GM23338 (cell line): ENCODE data around the gene CDR2L. TPM values are rescaled to one million over a fixed set of nuclear protein-coding genes. Genes with fewer than 3 reads are reported as not detected.

ENCODE experiments used
- ATAC-seq: fragments of 200-7000 bp; cut with Tn5 transposase; 3 replicates; pipeline ENCODE4 v1.9.1; 2020
- DNase-seq: peaks from one replicate; pipeline ENCODE4 v3.0.0-alpha.2; 2015; ENCODE audit warnings: low spot score
- H2AFZ ChIP-seq: fragments of 200-600 bp; sonication (generic); 2 replicates; pipeline ENCODE4 v1.8.0; 2016; ENCODE audit warnings: antibody characterized with exemption, mild to moderate bottlenecking, moderate library complexity
- H3F3A ChIP-seq: fragments of 200-600 bp; sonication (generic); replicated peaks from 2 replicates; pipeline ENCODE4 v1.8.0; 2017; ENCODE audit warnings: antibody characterized with exemption, mixed run types, low read depth
- H3K27ac ChIP-seq: fragments of 200-600 bp; sonication (generic); 2 replicates; pipeline ENCODE4 v1.6.1; 2016; ENCODE audit warnings: low read depth
- H3K27me3 ChIP-seq: fragments of 200-600 bp; sonication (generic); 2 replicates; pipeline ENCODE4 v1.8.0; 2016; ENCODE audit warnings: mild to moderate bottlenecking, mixed run types, moderate library complexity; ENCODE audit not compliant: insufficient read depth
- H3K36me3 ChIP-seq: fragments of 200-600 bp; sonication (generic); 2 replicates; pipeline ENCODE4 v1.8.0; 2016; ENCODE audit warnings: mild to moderate bottlenecking; ENCODE audit not compliant: insufficient read depth
- H3K4me1 ChIP-seq: fragments of 200-600 bp; sonication (generic); 2 replicates; pipeline ENCODE4 v1.8.0; 2016; ENCODE audit warnings: mild to moderate bottlenecking, moderate library complexity; ENCODE audit not compliant: insufficient read depth
- H3K4me2 ChIP-seq: fragments of 200-600 bp; sonication (generic); 2 replicates; pipeline ENCODE4 v1.7.1; 2017; ENCODE audit warnings: mixed run types
- H3K4me3 ChIP-seq: fragments of 200-600 bp; sonication (generic); 2 replicates; pipeline ENCODE4 v1.6.1; 2016; ENCODE audit warnings: mixed run types
- H3K79me2 ChIP-seq: fragments of 200-600 bp; sonication (generic); replicated peaks from 2 replicates; pipeline ENCODE4 v1.8.0; 2017; ENCODE audit warnings: mild to moderate bottlenecking; ENCODE audit not compliant: insufficient read depth
- H3K9me2 ChIP-seq: fragments of 200-600 bp; sonication (generic); 2 replicates; pipeline ENCODE4 v1.8.0; 2017; ENCODE audit not compliant: insufficient read depth
- H4K20me1 ChIP-seq: fragments of 200-600 bp; sonication (generic); replicated peaks from 2 replicates; pipeline ENCODE4 v1.8.0; 2017; ENCODE audit warnings: mild to moderate bottlenecking; ENCODE audit not compliant: insufficient read depth
- H3K27ac Mint-ChIP-seq: 2 replicates; pipeline ENCODE4 v1.8.0; 2020; ENCODE audit warnings: inconsistent platforms, mild to moderate bottlenecking, moderate library complexity, mixed read lengths
- H3K27me3 Mint-ChIP-seq: 3 replicates; pipeline ENCODE4 v1.8.0; 2022; ENCODE audit warnings: low read depth, mild to moderate bottlenecking, moderate library complexity, mixed read lengths, inconsistent platforms; ENCODE audit not compliant: insufficient read depth, poor library complexity
- H3K36me3 Mint-ChIP-seq: 3 replicates; pipeline ENCODE4 v1.8.0; 2021; ENCODE audit warnings: low read depth, mild to moderate bottlenecking, inconsistent platforms, moderate library complexity, mixed read lengths
- H3K4me1 Mint-ChIP-seq: 3 replicates; pipeline ENCODE4 v1.8.0; 2020; ENCODE audit warnings: mild to moderate bottlenecking, inconsistent platforms, mixed read lengths
- H3K4me3 Mint-ChIP-seq: 3 replicates; pipeline ENCODE4 v1.8.0; 2021; ENCODE audit warnings: moderate library complexity, mild to moderate bottlenecking, inconsistent platforms, mixed read lengths
- H3K9me3 Mint-ChIP-seq: 3 replicates; pipeline ENCODE4 v1.8.0; 2020; ENCODE audit warnings: moderate library complexity, mild to moderate bottlenecking, inconsistent platforms, mixed read lengths
- CREB1 ChIP-seq: fragments of 250-450 bp; sonication (Bioruptor Pico); IDR thresholded peaks from 2 replicates; pipeline ENCODE4 v1.5.0; 2020; ENCODE audit warnings: low read depth, mild to moderate bottlenecking, moderate library complexity
- EZH2 ChIP-seq: fragments of 200-600 bp; sonication (generic); IDR thresholded peaks from one replicate; pipeline ENCODE4 v1.8.0; 2017; ENCODE audit warnings: antibody characterized with exemption, mild to moderate bottlenecking, low read depth; ENCODE audit not compliant: unreplicated experiment
- EZH2phosphoT487 ChIP-seq: fragments of 200-600 bp; sonication (generic); IDR thresholded peaks from one replicate; pipeline ENCODE4 v1.8.1; 2018; ENCODE audit warnings: antibody characterized with exemption; ENCODE audit not compliant: unreplicated experiment
- JUNB ChIP-seq: IDR thresholded peaks from one replicate; pipeline ENCODE4 v1.6.1; 2016; ENCODE audit warnings: antibody characterized with exemption; ENCODE audit not compliant: unreplicated experiment
- NANOG ChIP-seq: IDR thresholded peaks from 2 replicates; pipeline ENCODE4 v1.6.1; 2016; ENCODE audit warnings: antibody characterized with exemption, borderline replicate concordance
- STAT1 ChIP-seq: IDR thresholded peaks from one replicate; pipeline ENCODE4 v1.6.1; 2016; ENCODE audit warnings: antibody characterized with exemption; ENCODE audit not compliant: unreplicated experiment
- polyA plus RNA-seq: library from polyadenylated mRNA; unstranded; fragments of >200 nt; fragmentation: Nextera tagmentation; extraction: Ambion mirVana; gene quantifications from 2 replicates; pipeline ENCODE4 v1.2.1, GENCODE V29; 2016
- total RNA-seq: library from RNA; depleted of rRNA; stranded (reverse); fragments of >200 nt; shearing (Covaris generic); gene quantifications from 2 replicates; pipeline ENCODE4 v1.2.3, GENCODE V29; 2014
- TF ChIP-seq, protein P1 (sequence below): IDR thresholded peaks from one replicate; pipeline ENCODE4 v1.6.1; 2018; ENCODE audit warnings: antibody characterized with exemption; ENCODE audit not compliant: unreplicated experiment
- TF ChIP-seq, protein P2 (sequence below): fragments of 250-450 bp; sonication (Bioruptor Pico); IDR thresholded peaks from 2 replicates; pipeline ENCODE4 v1.5.0; 2020; ENCODE audit warnings: mild to moderate bottlenecking, moderate library complexity
- TF ChIP-seq, protein P3 (sequence below), 2 experiments: fragments of 200-600 bp in 1 of 2; sonication (generic) in 1 of 2; conservative IDR thresholded peaks; 2 replicates each; pipeline versions ENCODE4 v1.5.1 to v1.6.1; 2016 to 2017; ENCODE audit warnings: antibody characterized with exemption in 2 of 2, low read depth in 2 of 2, mild to moderate bottlenecking in 2 of 2, moderate library complexity in 1 of 2

CDR2L gene
- total and polyA plus RNA-seq, 2 experiments from 2014 or later: 17.7 to 35.8 TPM

DNA sequence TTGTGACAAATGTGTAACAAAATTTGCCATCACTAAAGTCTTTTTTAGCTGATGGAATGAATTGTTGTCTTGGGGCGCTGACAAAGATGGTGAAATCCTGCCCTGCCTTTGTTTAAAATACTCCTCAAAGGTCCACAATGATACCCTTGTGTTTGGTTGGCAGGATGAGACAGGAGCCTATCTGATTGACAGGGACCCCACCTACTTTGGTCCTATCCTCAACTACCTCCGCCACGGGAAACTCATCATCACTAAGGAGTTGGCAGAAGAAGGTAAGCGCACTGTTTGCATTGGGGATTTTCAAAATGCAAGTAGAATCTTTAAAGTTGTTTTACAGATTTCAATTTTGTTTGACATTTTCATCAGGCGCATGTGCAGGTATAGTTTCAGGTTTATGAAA is 61.6 kb downstream of the CDR2L start:
- ATAC-seq (no peak), DNase-seq (no peak)
- TF ChIP-seq CREB1 (CRISPR knock-in tag) (no peak), NANOG (no peak), STAT1 (no peak), JUNB (no peak), EZH2phosphoT487 (no peak), EZH2 (no peak)
- TF ChIP-seq, protein P1, sequence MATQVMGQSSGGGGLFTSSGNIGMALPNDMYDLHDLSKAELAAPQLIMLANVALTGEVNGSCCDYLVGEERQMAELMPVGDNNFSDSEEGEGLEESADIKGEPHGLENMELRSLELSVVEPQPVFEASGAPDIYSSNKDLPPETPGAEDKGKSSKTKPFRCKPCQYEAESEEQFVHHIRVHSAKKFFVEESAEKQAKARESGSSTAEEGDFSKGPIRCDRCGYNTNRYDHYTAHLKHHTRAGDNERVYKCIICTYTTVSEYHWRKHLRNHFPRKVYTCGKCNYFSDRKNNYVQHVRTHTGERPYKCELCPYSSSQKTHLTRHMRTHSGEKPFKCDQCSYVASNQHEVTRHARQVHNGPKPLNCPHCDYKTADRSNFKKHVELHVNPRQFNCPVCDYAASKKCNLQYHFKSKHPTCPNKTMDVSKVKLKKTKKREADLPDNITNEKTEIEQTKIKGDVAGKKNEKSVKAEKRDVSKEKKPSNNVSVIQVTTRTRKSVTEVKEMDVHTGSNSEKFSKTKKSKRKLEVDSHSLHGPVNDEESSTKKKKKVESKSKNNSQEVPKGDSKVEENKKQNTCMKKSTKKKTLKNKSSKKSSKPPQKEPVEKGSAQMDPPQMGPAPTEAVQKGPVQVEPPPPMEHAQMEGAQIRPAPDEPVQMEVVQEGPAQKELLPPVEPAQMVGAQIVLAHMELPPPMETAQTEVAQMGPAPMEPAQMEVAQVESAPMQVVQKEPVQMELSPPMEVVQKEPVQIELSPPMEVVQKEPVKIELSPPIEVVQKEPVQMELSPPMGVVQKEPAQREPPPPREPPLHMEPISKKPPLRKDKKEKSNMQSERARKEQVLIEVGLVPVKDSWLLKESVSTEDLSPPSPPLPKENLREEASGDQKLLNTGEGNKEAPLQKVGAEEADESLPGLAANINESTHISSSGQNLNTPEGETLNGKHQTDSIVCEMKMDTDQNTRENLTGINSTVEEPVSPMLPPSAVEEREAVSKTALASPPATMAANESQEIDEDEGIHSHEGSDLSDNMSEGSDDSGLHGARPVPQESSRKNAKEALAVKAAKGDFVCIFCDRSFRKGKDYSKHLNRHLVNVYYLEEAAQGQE: no peak
- TF ChIP-seq, protein P2, sequence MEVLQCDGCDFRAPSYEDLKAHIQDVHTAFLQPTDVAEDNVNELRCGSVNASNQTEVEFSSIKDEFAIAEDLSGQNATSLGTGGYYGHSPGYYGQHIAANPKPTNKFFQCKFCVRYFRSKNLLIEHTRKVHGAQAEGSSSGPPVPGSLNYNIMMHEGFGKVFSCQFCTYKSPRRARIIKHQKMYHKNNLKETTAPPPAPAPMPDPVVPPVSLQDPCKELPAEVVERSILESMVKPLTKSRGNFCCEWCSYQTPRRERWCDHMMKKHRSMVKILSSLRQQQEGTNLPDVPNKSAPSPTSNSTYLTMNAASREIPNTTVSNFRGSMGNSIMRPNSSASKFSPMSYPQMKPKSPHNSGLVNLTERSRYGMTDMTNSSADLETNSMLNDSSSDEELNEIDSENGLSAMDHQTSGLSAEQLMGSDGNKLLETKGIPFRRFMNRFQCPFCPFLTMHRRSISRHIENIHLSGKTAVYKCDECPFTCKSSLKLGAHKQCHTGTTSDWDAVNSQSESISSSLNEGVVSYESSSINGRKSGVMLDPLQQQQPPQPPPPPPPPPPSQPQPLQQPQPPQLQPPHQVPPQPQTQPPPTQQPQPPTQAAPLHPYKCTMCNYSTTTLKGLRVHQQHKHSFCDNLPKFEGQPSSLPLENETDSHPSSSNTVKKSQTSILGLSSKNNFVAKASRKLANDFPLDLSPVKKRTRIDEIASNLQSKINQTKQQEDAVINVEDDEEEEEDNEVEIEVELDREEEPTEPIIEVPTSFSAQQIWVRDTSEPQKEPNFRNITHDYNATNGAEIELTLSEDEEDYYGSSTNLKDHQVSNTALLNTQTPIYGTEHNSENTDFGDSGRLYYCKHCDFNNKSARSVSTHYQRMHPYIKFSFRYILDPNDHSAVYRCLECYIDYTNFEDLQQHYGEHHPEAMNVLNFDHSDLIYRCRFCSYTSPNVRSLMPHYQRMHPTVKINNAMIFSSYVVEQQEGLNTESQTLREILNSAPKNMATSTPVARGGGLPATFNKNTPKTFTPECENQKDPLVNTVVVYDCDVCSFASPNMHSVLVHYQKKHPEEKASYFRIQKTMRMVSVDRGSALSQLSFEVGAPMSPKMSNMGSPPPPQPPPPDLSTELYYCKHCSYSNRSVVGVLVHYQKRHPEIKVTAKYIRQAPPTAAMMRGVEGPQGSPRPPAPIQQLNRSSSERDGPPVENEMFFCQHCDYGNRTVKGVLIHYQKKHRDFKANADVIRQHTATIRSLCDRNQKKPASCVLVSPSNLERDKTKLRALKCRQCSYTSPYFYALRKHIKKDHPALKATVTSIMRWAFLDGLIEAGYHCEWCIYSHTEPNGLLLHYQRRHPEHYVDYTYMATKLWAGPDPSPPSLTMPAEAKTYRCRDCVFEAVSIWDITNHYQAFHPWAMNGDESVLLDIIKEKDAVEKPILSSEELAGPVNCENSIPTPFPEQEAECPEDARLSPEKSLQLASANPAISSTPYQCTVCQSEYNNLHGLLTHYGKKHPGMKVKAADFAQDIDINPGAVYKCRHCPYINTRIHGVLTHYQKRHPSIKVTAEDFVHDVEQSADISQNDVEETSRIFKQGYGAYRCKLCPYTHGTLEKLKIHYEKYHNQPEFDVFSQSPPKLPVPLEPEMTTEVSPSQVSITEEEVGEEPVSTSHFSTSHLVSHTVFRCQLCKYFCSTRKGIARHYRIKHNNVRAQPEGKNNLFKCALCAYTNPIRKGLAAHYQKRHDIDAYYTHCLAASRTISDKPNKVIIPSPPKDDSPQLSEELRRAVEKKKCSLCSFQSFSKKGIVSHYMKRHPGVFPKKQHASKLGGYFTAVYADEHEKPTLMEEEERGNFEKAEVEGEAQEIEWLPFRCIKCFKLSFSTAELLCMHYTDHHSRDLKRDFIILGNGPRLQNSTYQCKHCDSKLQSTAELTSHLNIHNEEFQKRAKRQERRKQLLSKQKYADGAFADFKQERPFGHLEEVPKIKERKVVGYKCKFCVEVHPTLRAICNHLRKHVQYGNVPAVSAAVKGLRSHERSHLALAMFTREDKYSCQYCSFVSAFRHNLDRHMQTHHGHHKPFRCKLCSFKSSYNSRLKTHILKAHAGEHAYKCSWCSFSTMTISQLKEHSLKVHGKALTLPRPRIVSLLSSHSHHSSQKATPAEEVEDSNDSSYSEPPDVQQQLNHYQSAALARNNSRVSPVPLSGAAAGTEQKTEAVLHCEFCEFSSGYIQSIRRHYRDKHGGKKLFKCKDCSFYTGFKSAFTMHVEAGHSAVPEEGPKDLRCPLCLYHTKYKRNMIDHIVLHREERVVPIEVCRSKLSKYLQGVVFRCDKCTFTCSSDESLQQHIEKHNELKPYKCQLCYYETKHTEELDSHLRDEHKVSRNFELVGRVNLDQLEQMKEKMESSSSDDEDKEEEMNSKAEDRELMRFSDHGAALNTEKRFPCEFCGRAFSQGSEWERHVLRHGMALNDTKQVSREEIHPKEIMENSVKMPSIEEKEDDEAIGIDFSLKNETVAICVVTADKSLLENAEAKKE (CRISPR knock-in tag): no peak
- TF ChIP-seq, protein P3, sequence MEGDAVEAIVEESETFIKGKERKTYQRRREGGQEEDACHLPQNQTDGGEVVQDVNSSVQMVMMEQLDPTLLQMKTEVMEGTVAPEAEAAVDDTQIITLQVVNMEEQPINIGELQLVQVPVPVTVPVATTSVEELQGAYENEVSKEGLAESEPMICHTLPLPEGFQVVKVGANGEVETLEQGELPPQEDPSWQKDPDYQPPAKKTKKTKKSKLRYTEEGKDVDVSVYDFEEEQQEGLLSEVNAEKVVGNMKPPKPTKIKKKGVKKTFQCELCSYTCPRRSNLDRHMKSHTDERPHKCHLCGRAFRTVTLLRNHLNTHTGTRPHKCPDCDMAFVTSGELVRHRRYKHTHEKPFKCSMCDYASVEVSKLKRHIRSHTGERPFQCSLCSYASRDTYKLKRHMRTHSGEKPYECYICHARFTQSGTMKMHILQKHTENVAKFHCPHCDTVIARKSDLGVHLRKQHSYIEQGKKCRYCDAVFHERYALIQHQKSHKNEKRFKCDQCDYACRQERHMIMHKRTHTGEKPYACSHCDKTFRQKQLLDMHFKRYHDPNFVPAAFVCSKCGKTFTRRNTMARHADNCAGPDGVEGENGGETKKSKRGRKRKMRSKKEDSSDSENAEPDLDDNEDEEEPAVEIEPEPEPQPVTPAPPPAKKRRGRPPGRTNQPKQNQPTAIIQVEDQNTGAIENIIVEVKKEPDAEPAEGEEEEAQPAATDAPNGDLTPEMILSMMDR (conservative IDR thresholded peaks at IDR 0.05; ENCODE audit: low read depth in 2 of 2): no peak
- H3K36me3 Mint-ChIP-seq: peaks cover 57% of the 10 kb centered on the region
- no peak overlapping the region for H3K27ac Mint-ChIP-seq
- H3K4me2 ChIP-seq: peak overlapping the region; percentile 100
- no peaks in the 10 kb centered on the region for H3K9me2 ChIP-seq
- H3K27me3 Mint-ChIP-seq: peaks cover 13% of the 10 kb centered on the region
- no peaks in the 10 kb centered on the region for H3K27me3 ChIP-seq
- H3K4me3 ChIP-seq: peak overlapping the region; percentile 100; the same call in 1 of the 2 replicates
- peak overlapping the region; percentile 97; the same call in 1 of the 3 replicates for H3K4me3 Mint-ChIP-seq
- peaks cover 27% of the 10 kb centered on the region for H3K36me3 ChIP-seq
- peaks cover 34% of the 10 kb centered on the region for H3F3A ChIP-seq
- H3K4me1 ChIP-seq: peaks cover 15% of the 10 kb centered on the region
- H3K27ac ChIP-seq: peak overlapping the region; percentile 39; the same call in 1 of the 2 replicates
- H3K79me2 ChIP-seq: peaks cover 47% of the 10 kb centered on the region
- H2AFZ ChIP-seq: no peak overlapping the region
- H3K4me1 Mint-ChIP-seq: peaks cover 19% of the 10 kb centered on the region
- no peaks in the 10 kb centered on the region for H3K9me3 Mint-ChIP-seq
- peaks cover 18% of the 10 kb centered on the region for H4K20me1 ChIP-seq
